Smooth muscle cell (in vitro differentiated cells): ENCODE measurements around the gene ABCC3. TPM values are rescaled to one million over a fixed set of nuclear protein-coding genes. Genes with fewer than 3 reads are reported as not detected.

Source experiments
- DNase-seq: peaks from one replicate; lab custom pipeline; 2025; ENCODE audit not compliant: unreplicated experiment; lab: John Stamatoyannopoulos, UW
- H2AFZ ChIP-seq: fragments of 200-600 bp; sonication (generic); 2 replicates; pipeline ENCODE4 v1.6.0; 2016; ENCODE audit warnings: antibody characterized with exemption, low read depth, mild to moderate bottlenecking
- H3F3A ChIP-seq: fragments of 200-600 bp; sonication (generic); 2 replicates; pipeline ENCODE4 v1.6.0; 2017; ENCODE audit warnings: antibody characterized with exemption, low read depth
- H3K27ac ChIP-seq: fragments of 200-600 bp; sonication (generic); 2 replicates; pipeline ENCODE4 v1.5.1; 2016; ENCODE audit warnings: low read depth, mild to moderate bottlenecking
- H3K27me3 ChIP-seq: fragments of 200-600 bp; sonication (generic); 2 replicates; pipeline ENCODE4 v1.6.1; 2016; ENCODE audit warnings: low read depth, mild to moderate bottlenecking
- H3K36me3 ChIP-seq: fragments of 200-600 bp; sonication (generic); 2 replicates; pipeline ENCODE4 v1.5.1; 2016; ENCODE audit warnings: low read depth
- H3K4me1 ChIP-seq: fragments of 200-600 bp; sonication (generic); 2 replicates; pipeline ENCODE4 v1.5.1; 2016; ENCODE audit warnings: low read depth
- H3K4me2 ChIP-seq: fragments of 200-600 bp; sonication (generic); 2 replicates; pipeline ENCODE4 v1.6.0; 2016; ENCODE audit warnings: mild to moderate bottlenecking
- H3K4me3 ChIP-seq: fragments of 200-600 bp; sonication (generic); 2 replicates; pipeline ENCODE4 v1.5.1; 2016; ENCODE audit warnings: mild to moderate bottlenecking
- H3K79me2 ChIP-seq: fragments of 200-600 bp; sonication (generic); 2 replicates; pipeline ENCODE4 v1.6.0; 2016; ENCODE audit warnings: low read depth, mild to moderate bottlenecking
- H3K9ac ChIP-seq: fragments of 200-600 bp; sonication (generic); 2 replicates; pipeline ENCODE4 v1.6.0; 2016; ENCODE audit warnings: low read depth
- H3K9me3 ChIP-seq: fragments of 200-600 bp; sonication (generic); replicated peaks from 2 replicates; pipeline ENCODE4 v1.5.1; 2016; ENCODE audit warnings: low read depth
- H4K20me1 ChIP-seq: fragments of 200-600 bp; sonication (generic); 2 replicates; pipeline ENCODE4 v1.6.0; 2016; ENCODE audit warnings: low read depth
- CTCF ChIP-seq: fragments of 200-600 bp; sonication (generic); IDR thresholded peaks from 2 replicates; pipeline ENCODE4 v1.5.1; 2017; ENCODE audit warnings: borderline replicate concordance, mild to moderate bottlenecking, antibody characterized with exemption; ENCODE audit not compliant: insufficient read depth, poor library complexity, severe bottlenecking
- WGBS: methylation state at CpG from one replicate; pipeline ENCODE4 v1.1.7; 2016; ENCODE audit warnings: low lambda C conversion rate; 5-methylcytosine and 5-hydroxymethylcytosine counted together
- polyA plus RNA-seq: library from polyadenylated mRNA; unstranded; fragments of >200 nt; fragmentation: Nextera tagmentation; extraction: Ambion mirVana; gene quantifications from 2 replicates; pipeline ENCODE4 v1.2.1, GENCODE V29; 2016
- total RNA-seq: library from RNA; depleted of rRNA; stranded (reverse); fragments of >200 nt; gene quantifications from 2 replicates; pipeline ENCODE4 v1.2.3, GENCODE V29; 2014

Gene ABCC3
- total and polyA plus RNA-seq, 2 experiments from 2014 or later = 1.3 TPM

- H3K4me3 ChIP-seq = no peak overlapping the region
- H3K27me3 ChIP-seq = no peaks in the 10 kb centered on the region
- H4K20me1 ChIP-seq = no peaks in the 10 kb centered on the region
- H3K9ac ChIP-seq = no peak overlapping the region
- H3F3A ChIP-seq = no peaks in the 10 kb centered on the region
- H2AFZ ChIP-seq = no peak overlapping the region
- H3K9me3 ChIP-seq = no peaks in the 10 kb centered on the region
- no peak for TF ChIP-seq CTCF
- DNase-seq = no peak
- no peaks in the 10 kb centered on the region for H3K36me3 ChIP-seq
- no peaks in the 10 kb centered on the region for H3K4me1 ChIP-seq
- no peak overlapping the region for H3K27ac ChIP-seq
- H3K4me2 ChIP-seq = no peak overlapping the region
- WGBS = 86% methylated on average over 9 of the region's 9 CpGs
- H3K79me2 ChIP-seq = no peaks in the 10 kb centered on the region
Measured at GRCh38 chr17:50586421-50587247, 48.0 kb upstream of the ABCC3 start.

- Histone ChIP-seq H3K79me2 (no peaks in the 10 kb centered on the region), H3K9ac (no peak overlapping the region), H3K4me2 (no peak overlapping the region), H3K4me1 (peaks cover under 1% of the 10 kb centered on the region), H3K27me3 (no peaks in the 10 kb centered on the region), H3F3A (no peaks in the 10 kb centered on the region), H2AFZ (no peak overlapping the region), H3K4me3 (no peak overlapping the region), H3K36me3 (no peaks in the 10 kb centered on the region), H3K9me3 (no peaks in the 10 kb centered on the region), H3K27ac (no peak overlapping the region), H4K20me1 (no peaks in the 10 kb centered on the region)
- 85% methylated on average over 9 of the region's 9 CpGs for WGBS
- DNase-seq = no peak
- no peak for TF ChIP-seq CTCF
Measured at GRCh38 chr17:50587571-50587970, 47.1 kb upstream of the ABCC3 start.

GRCh38 chr17:50588391-50589049, 46.2 kb upstream of the ABCC3 start:
- no peak for TF ChIP-seq CTCF
- no peak overlapping the region for H3K4me2 ChIP-seq
- H3F3A ChIP-seq = no peaks in the 10 kb centered on the region
- peaks cover 8% of the 10 kb centered on the region for H3K4me1 ChIP-seq
- no peaks in the 10 kb centered on the region for H3K79me2 ChIP-seq
- H3K4me3 ChIP-seq = no peak overlapping the region
- no peaks in the 10 kb centered on the region for H4K20me1 ChIP-seq
- DNase-seq = no peak
- 87% methylated on average over 18 of the region's 18 CpGs for WGBS
- no peaks in the 10 kb centered on the region for H3K36me3 ChIP-seq
- no peak overlapping the region for H2AFZ ChIP-seq
- H3K9ac ChIP-seq = no peak overlapping the region
- H3K27me3 ChIP-seq = no peaks in the 10 kb centered on the region
- no peaks in the 10 kb centered on the region for H3K9me3 ChIP-seq
- no peak overlapping the region for H3K27ac ChIP-seq
